ENCODE data around the gene PTBP2.
A peak's percentile ranks its signal among the peaks of the same experiment; 100 is the strongest.

The PTBP2 gene

GRCh38 chr1:96820671-96821070 lies 99.1 kb downstream of the PTBP2 start:
- DNase-seq (ENCODE audit: low read depth, low spot score), result no peak

- DNase-seq (ENCODE audit: low read depth, low spot score), result no peak
Measured at GRCh38 chr1:96825231-96825630, 103.6 kb downstream of the PTBP2 start.

- no peak for DNase-seq (ENCODE audit: low read depth, low spot score)
Measured at GRCh38 chr1:96825950-96826576, 104.5 kb downstream of the PTBP2 start.

GRCh38 chr1:96833376-96833775 lies 111.8 kb downstream of the PTBP2 start:
- DNase-seq (ENCODE audit: low read depth, low spot score), result no peak

GRCh38 chr1:96834986-96835385 lies 113.4 kb downstream of the PTBP2 start:
- DNase-seq (ENCODE audit: low read depth, low spot score), result no peak

- no peak for DNase-seq (ENCODE audit: low read depth, low spot score)
Measured at GRCh38 chr1:96837057-96837780, 115.6 kb downstream of the PTBP2 start.

GRCh38 chr1:96837781-96838216 lies 116.2 kb downstream of the PTBP2 start:
- no peak for DNase-seq (ENCODE audit: low read depth, low spot score)

- peak; percentile 12 for DNase-seq (ENCODE audit: low read depth, low spot score)
Measured at GRCh38 chr1:96840396-96840795, 118.8 kb downstream of the PTBP2 start.

GRCh38 chr1:96842215-96842614 lies 120.6 kb downstream of the PTBP2 start:
- DNase-seq (ENCODE audit: low read depth, low spot score), result no peak

GRCh38 chr1:96843196-96843595 lies 121.6 kb downstream of the PTBP2 start:
- no peak for DNase-seq (ENCODE audit: low read depth, low spot score)

GRCh38 chr1:96843601-96844000 lies 122.0 kb downstream of the PTBP2 start:
- DNase-seq (ENCODE audit: low read depth, low spot score), result no peak

- DNase-seq (ENCODE audit: low read depth, low spot score), result no peak
Measured at GRCh38 chr1:96845464-96845863, 123.9 kb downstream of the PTBP2 start.

GRCh38 chr1:96861836-96862235 lies 140.3 kb downstream of the PTBP2 start:
- DNase-seq (ENCODE audit: low read depth, low spot score), result no peak

GRCh38 chr1:96863449-96863848 lies 141.9 kb downstream of the PTBP2 start:
- DNase-seq (ENCODE audit: low read depth, low spot score), result no peak

Measured in astrocyte of the hippocampus (primary cell).